K562 (cell line): Measurements from ENCODE around the gene OSBPL10. TPM values are rescaled to one million over a fixed set of nuclear protein-coding genes. Genes with fewer than 3 reads are reported as not detected.

ENCODE experiments used
- ATAC-seq: fragments of 200-7000 bp; cut with Tn5 transposase; 3 replicates; pipeline ENCODE4 v1.9.1; 2020; ENCODE audit warnings: moderate library complexity
- BruUV-seq: library from RNA; stranded (reverse); fragments of 400-500 nt; replicated peaks from 2 replicates; lab custom pipeline; 2021; lab: Mats Ljungman, UMichigan
- CTCF ChIA-PET: fragments of 300-600 bp; formaldehyde crosslinking; extraction: SDS; loops from one replicate; lab custom pipeline; 2021; ENCODE audit warnings: low intra/inter-chr PET ratio; lab: Yijun Ruan, JAX
- POLR2A ChIA-PET: fragments of 300-600, 350-650 bp; sonication (Branson Sonifier 250); formaldehyde crosslinking; extraction: SDS; loops from one replicate; lab custom pipeline; 2021; ENCODE audit warnings: antibody characterized with exemption, inconsistent platforms; lab: Yijun Ruan, JAX
- DNase-seq, 4 experiments: peaks; one replicate each; pipeline versions ENCODE4 v3.0.0 to v3.0.0-alpha.2; 2011 to 2018; ENCODE audit warnings: low spot score in 3 of 4, mixed read lengths in 3 of 4; ENCODE audit errors: extremely low read depth in 1 of 4
- FAIRE-seq: peaks from 2 replicates; lab custom pipeline; 2011; peaks lifted over from hg19 to GRCh38; lab: Jason Lieb, UNC
- H2AFZ ChIP-seq: 2 replicates; pipeline ENCODE4 v1.6.0; 2011; ENCODE audit warnings: low read depth, low read length, control low read depth, inconsistent platforms
- H3K27ac ChIP-seq: fragments of 200-600 bp; 3 replicates; pipeline ENCODE4 v1.8.0; 2011; ENCODE audit warnings: low read depth, mild to moderate bottlenecking, control low read depth, inconsistent platforms, low read length, moderate library complexity, mixed read lengths; ENCODE audit errors: extremely low read depth
- H3K27me3 ChIP-seq, 2 experiments: fragments of 300-600 bp in 1 of 2; 2 replicates in 1 of 2; 3 replicates in 1 of 2; pipeline versions ENCODE4 v1.6.0 to v1.8.0; 2011; ENCODE audit warnings: inconsistent platforms in 2 of 2, low read length in 2 of 2, mild to moderate bottlenecking in 1 of 2, mixed read lengths in 1 of 2, moderate library complexity in 1 of 2; ENCODE audit not compliant: control insufficient read depth in 2 of 2, insufficient read depth in 2 of 2
- H3K36me3 ChIP-seq: fragments of 300-600 bp; 3 replicates; pipeline ENCODE4 v1.8.0; 2011; ENCODE audit warnings: mild to moderate bottlenecking, low read length, inconsistent platforms; ENCODE audit not compliant: control insufficient read depth, insufficient read depth
- H3K4me1 ChIP-seq, 2 experiments: fragments of 200-600 bp in 1 of 2; replicated peaks in 1 of 2; 2 replicates in 1 of 2; 3 replicates in 1 of 2; pipeline versions ENCODE4 v1.5.1 to v1.8.0; 2011; ENCODE audit warnings: inconsistent platforms in 2 of 2, low read length in 2 of 2, mild to moderate bottlenecking in 1 of 2, mixed read lengths in 1 of 2, moderate library complexity in 1 of 2; ENCODE audit not compliant: control insufficient read depth in 2 of 2, insufficient read depth in 2 of 2
- H3K4me2 ChIP-seq: 2 replicates; pipeline ENCODE4 v1.6.1; 2011; ENCODE audit warnings: low read length, control low read depth, inconsistent platforms, mixed read lengths; ENCODE audit not compliant: insufficient read depth
- H3K4me3 ChIP-seq: fragments of 200-600 bp; sonication (generic), shearing (Covaris generic); 2 replicates; pipeline ENCODE4 v1.5.1; 2016; ENCODE audit warnings: control low read depth, inconsistent platforms
- H3K79me2 ChIP-seq: fragments of 200-600 bp; 3 replicates; pipeline ENCODE4 v1.8.0; 2011; ENCODE audit warnings: low read length, inconsistent platforms; ENCODE audit not compliant: control insufficient read depth, insufficient read depth
- H3K9ac ChIP-seq, 2 experiments: 2 replicates each; pipeline versions ENCODE4 v1.6.0 to v1.6.1; 2011; ENCODE audit warnings: low read depth in 2 of 2, low read length in 2 of 2, control low read depth in 1 of 2, inconsistent platforms in 1 of 2, mild to moderate bottlenecking in 1 of 2, mixed read lengths in 1 of 2; ENCODE audit not compliant: insufficient read depth in 1 of 2
- H3K9me1 ChIP-seq: one replicate; pipeline ENCODE4 v1.6.0; 2011; ENCODE audit warnings: inconsistent platforms, mild to moderate bottlenecking, low read length, moderate library complexity; ENCODE audit not compliant: control insufficient read depth, insufficient read depth
- H3K9me3 ChIP-seq: replicated peaks from 2 replicates; pipeline ENCODE4 v1.5.1; 2011; ENCODE audit warnings: low read depth, low read length, inconsistent platforms; ENCODE audit not compliant: control insufficient read depth, insufficient read depth
- H4K20me1 ChIP-seq: replicated peaks from 2 replicates; pipeline ENCODE4 v1.6.1; 2011; ENCODE audit warnings: low read length, inconsistent platforms, mixed read lengths; ENCODE audit not compliant: control insufficient read depth, insufficient read depth
- FOXK1 ChIP-seq: sonication (generic); formaldehyde crosslinking; IDR thresholded peaks from 2 replicates; pipeline ENCODE4 v1.8.0; 2022; ENCODE audit warnings: missing genetic modification reagents, mild to moderate bottlenecking, borderline replicate concordance
- GTF2E2 ChIP-seq: fragments of 200-800 bp; sonication (Bioruptor generic); IDR thresholded peaks from 2 replicates; pipeline ENCODE4 v1.6.1; 2016; ENCODE audit warnings: missing genetic modification characterization, missing compliant biosample characterization
- KDM1A ChIP-seq, 2 experiments: fragments of 450-650 bp; IDR thresholded peaks; 2 replicates each; pipeline ENCODE4 v1.6.1; 2016; ENCODE audit warnings: mild to moderate bottlenecking in 2 of 2
- PHB2 ChIP-seq: fragments of 450-650 bp; IDR thresholded peaks from 2 replicates; pipeline ENCODE4 v1.6.1; 2017; ENCODE audit warnings: low read depth
- SMAD3 ChIP-seq: fragments of 450-650 bp; formaldehyde crosslinking; conservative IDR thresholded peaks from 2 replicates; pipeline ENCODE4 v1.4.0; 2020; ENCODE audit warnings: mild to moderate bottlenecking
- SNRNP70 ChIP-seq: fragments of 200-400 bp; formaldehyde crosslinking; optimal IDR thresholded peaks from 2 replicates; pipeline ENCODE3; 2017; ENCODE audit warnings: low read depth, low read length
- THRAP3 ChIP-seq: fragments of 450-650 bp; IDR thresholded peaks from 2 replicates; pipeline ENCODE4 v1.6.1; 2016; ENCODE audit warnings: mild to moderate bottlenecking, inconsistent platforms, borderline replicate concordance
- TSC22D4 ChIP-seq: fragments of 450-650 bp; IDR thresholded peaks from 2 replicates; pipeline ENCODE4 v1.6.1; 2016; ENCODE audit warnings: missing genetic modification characterization, missing biosample characterization, control low read depth
- ZNF140 ChIP-seq: fragments of 250-450 bp; sonication (Bioruptor Pico); IDR thresholded peaks from 2 replicates; pipeline ENCODE4 v1.8.0; 2021; ENCODE audit warnings: moderate library complexity, mild to moderate bottlenecking, inconsistent platforms
- ZNF696 ChIP-seq: fragments of 250-450 bp; sonication (Bioruptor Pico); conservative IDR thresholded peaks from 2 replicates; pipeline ENCODE4 v1.4.0; 2020; ENCODE audit warnings: mild to moderate bottlenecking, moderate library complexity
- WGBS: fragments of 100-300 bp; shearing (Covaris generic); methylation state at CpG from one replicate; pipeline ENCODE4 v1.1.6; 2016; ENCODE audit warnings: low coverage, mixed read lengths; ENCODE audit not compliant: insufficient coverage; ENCODE audit errors: missing lambda C conversion rate; 5-methylcytosine and 5-hydroxymethylcytosine counted together
- in situ Hi-C: fragments of 300-500 bp; cut with MboI; formaldehyde crosslinking; loops from 4 replicates; pipeline ENCODE4 v1.15.0; 2018; ENCODE audit warnings: inconsistent platforms, mixed read lengths
- intact Hi-C: fragments of 100-400 bp; cut with micrococcal nuclease; formaldehyde crosslinking; loops from 2 replicates; pipeline ENCODE4 v1.14.2; 2022
- polyA plus RNA-seq, 8 experiments: library from polyadenylated mRNA; depleted of rRNA in 4 of 8; stranded (reverse) in 5 of 8; unstranded in 3 of 8; fragments of >200 nt; fragmentation: Nextera tagmentation in 2 of 8; fragmentation: Illumina TruSeq in 1 of 8; extraction: Ambion mirVana in 2 of 8; extraction: Trizol in 1 of 8; gene quantifications; 2 replicates each; pipeline versions ENCODE4 v1.2.1 to v1.2.3, GENCODE V29; 2011 to 2014; ENCODE audit warnings: inconsistent platforms in 1 of 8, missing spikeins in 1 of 8
- total RNA-seq, 7 experiments: library from RNA; depleted of rRNA in 6 of 7; stranded (reverse); fragments of >200 nt in 6 of 7; fragmentation: Illumina TruSeq in 2 of 7; extraction: Trizol in 2 of 7; gene quantifications; 2 replicates each; pipeline versions ENCODE4 v1.2.1 to v1.2.3, GENCODE V29; 2011 to 2021; ENCODE audit warnings: low replicate concordance in 1 of 7
- TF ChIP-seq, protein P1 (sequence below): fragments of 450-650 bp; formaldehyde crosslinking; IDR thresholded peaks from 2 replicates; pipeline ENCODE4 v1.4.0; 2020; ENCODE audit warnings: mild to moderate bottlenecking, mixed read lengths
- TF ChIP-seq, protein P2 (sequence below): fragments of 250-450 bp; sonication (Bioruptor Pico); IDR thresholded peaks from 2 replicates; pipeline ENCODE4 v1.5.1; 2021; ENCODE audit warnings: mild to moderate bottlenecking
- TF ChIP-seq, protein P3 (sequence below): fragments of 250-450 bp; sonication (Bioruptor Pico); IDR thresholded peaks from 2 replicates; pipeline ENCODE4 v1.4.0; 2020; ENCODE audit warnings: mild to moderate bottlenecking, moderate library complexity

Gene OSBPL10
- total and polyA plus RNA-seq, 9 of the 15 experiments (the other 6 are each of a cell fraction or from before 2014, with no cell fraction given) = 0.03 to 0.19 (median 0.14) TPM; not detected in 2

- Histone ChIP-seq H3K27ac (no peak overlapping the region), H3K79me2 (no peaks in the 10 kb centered on the region), H3K4me2 (no peak overlapping the region), H2AFZ (no peak overlapping the region), H3K9ac (no peak overlapping the region), H3K4me3 (no peak overlapping the region), H3K9me3 (no peaks in the 10 kb centered on the region), H3K36me3 (no peaks in the 10 kb centered on the region), H3K4me1 (no peaks in the 10 kb centered on the region), H3K9me1 (peaks cover 4% of the 10 kb centered on the region), H3K27me3 (peaks cover 5 to 23% of the 10 kb centered on the region in 2 experiments; a peak in 4 of 5 replicates), H4K20me1 (no peaks in the 10 kb centered on the region)
- no TSS peak for BruUV-seq
- in situ Hi-C loops = no loop called here
- TF ChIP-seq, protein P1, sequence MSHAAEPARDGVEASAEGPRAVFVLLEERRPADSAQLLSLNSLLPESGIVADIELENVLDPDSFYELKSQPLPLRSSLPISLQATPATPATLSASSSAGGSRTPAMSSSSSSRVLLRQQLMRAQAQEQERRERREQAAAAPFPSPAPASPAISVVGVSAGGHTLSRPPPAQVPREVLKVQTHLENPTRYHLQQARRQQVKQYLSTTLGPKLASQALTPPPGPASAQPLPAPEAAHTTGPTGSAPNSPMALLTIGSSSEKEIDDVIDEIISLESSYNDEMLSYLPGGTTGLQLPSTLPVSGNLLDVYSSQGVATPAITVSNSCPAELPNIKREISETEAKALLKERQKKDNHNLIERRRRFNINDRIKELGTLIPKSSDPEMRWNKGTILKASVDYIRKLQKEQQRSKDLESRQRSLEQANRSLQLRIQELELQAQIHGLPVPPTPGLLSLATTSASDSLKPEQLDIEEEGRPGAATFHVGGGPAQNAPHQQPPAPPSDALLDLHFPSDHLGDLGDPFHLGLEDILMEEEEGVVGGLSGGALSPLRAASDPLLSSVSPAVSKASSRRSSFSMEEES (CRISPR knock-in tag) = no peak
- TF ChIP-seq FOXK1 (CRISPR knock-in tag) (no peak), PHB2 (no peak), KDM1A (IDR thresholded peaks at IDR 0.05) (no peak), ZNF140 (CRISPR knock-in tag) (no peak), ZNF696 (CRISPR knock-in tag) (no peak), GTF2E2 (tag) (no peak), THRAP3 (no peak), TSC22D4 (tag) (no peak), SNRNP70 (no peak), SMAD3 (CRISPR knock-in tag) (no peak)
- TF ChIP-seq, protein P2, sequence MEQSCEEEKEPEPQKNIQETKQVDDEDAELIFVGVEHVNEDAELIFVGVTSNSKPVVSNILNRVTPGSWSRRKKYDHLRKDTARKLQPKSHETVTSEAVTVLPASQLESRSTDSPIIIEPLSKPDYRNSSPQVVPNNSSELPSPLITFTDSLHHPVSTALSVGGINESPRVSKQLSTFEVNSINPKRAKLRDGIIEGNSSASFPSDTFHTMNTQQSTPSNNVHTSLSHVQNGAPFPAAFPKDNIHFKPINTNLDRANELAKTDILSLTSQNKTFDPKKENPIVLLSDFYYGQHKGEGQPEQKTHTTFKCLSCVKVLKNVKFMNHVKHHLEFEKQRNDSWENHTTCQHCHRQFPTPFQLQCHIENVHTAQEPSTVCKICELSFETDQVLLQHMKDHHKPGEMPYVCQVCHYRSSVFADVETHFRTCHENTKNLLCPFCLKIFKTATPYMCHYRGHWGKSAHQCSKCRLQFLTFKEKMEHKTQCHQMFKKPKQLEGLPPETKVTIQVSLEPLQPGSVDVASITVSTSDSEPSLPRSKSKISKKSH (CRISPR knock-in tag) = no peak
- TF ChIP-seq, protein P3, sequence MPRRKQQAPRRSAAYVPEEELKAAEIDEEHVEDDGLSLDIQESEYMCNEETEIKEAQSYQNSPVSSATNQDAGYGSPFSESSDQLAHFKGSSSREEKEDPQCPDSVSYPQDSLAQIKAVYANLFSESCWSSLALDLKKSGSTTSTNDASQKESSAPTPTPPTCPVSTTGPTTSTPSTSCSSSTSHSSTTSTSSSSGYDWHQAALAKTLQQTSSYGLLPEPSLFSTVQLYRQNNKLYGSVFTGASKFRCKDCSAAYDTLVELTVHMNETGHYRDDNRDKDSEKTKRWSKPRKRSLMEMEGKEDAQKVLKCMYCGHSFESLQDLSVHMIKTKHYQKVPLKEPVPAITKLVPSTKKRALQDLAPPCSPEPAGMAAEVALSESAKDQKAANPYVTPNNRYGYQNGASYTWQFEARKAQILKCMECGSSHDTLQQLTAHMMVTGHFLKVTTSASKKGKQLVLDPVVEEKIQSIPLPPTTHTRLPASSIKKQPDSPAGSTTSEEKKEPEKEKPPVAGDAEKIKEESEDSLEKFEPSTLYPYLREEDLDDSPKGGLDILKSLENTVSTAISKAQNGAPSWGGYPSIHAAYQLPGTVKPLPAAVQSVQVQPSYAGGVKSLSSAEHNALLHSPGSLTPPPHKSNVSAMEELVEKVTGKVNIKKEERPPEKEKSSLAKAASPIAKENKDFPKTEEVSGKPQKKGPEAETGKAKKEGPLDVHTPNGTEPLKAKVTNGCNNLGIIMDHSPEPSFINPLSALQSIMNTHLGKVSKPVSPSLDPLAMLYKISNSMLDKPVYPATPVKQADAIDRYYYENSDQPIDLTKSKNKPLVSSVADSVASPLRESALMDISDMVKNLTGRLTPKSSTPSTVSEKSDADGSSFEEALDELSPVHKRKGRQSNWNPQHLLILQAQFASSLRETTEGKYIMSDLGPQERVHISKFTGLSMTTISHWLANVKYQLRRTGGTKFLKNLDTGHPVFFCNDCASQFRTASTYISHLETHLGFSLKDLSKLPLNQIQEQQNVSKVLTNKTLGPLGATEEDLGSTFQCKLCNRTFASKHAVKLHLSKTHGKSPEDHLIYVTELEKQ = no peak
- DNase-seq (no peak), FAIRE-seq (no peak), ATAC-seq (peak; percentile 53)
- intact Hi-C loops = no loop called here
- 0% methylated on average over 6 of the region's 6 CpGs for WGBS
- ChIA-PET CTCF (no interaction called here), POLR2A (no interaction called here)
Observed at GRCh38 chr3:31896648-31897433, 84.2 kb downstream of the OSBPL10 start.
